ENCODE measurements around the gene KLF6.

KLF6 gene

GRCh38 chr10:3784510-3785250 is at the start of gene KLF6:
KLF6 (minus strand) TSS chr10:3785209; CDS start chr10:3785014, 195 bp downstream.
- DNase-seq (ENCODE audit: low spot score): peak; percentile 45

DNA sequence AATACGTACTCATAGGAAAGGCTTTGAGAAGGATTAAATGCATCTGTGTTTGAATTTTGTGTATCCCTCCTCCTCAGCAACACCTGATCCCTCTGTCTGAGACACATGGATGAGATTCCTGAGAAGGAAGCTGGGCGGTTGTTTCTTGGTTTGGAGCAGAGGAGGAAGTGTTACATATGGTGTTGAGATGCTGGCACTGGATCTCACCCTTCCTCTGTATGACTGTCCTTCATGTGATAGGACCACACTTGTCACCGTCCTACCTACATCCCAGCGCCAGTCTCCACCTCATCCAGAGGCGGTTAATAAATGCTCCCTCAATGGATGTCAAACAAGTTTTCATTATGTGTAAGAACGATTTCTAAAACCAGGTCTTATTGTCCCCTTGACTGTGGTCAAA is 49.4 kb upstream of the KLF6 start:
- no peak for DNase-seq (ENCODE audit: low spot score)

GRCh38 chr10:3833046-3833445 is 48.0 kb upstream of the KLF6 start:
- DNase-seq (ENCODE audit: low spot score): no peak

GRCh38 chr10:3832022-3832786 is 47.2 kb upstream of the KLF6 start:
- DNase-seq (ENCODE audit: low spot score): no peak

- no peak for DNase-seq (ENCODE audit: low spot score)
Observed at GRCh38 chr10:3831608-3832007, 46.6 kb upstream of the KLF6 start.

GRCh38 chr10:3830946-3831345 is 45.9 kb upstream of the KLF6 start:
- DNase-seq (ENCODE audit: low spot score): no peak

DNA sequence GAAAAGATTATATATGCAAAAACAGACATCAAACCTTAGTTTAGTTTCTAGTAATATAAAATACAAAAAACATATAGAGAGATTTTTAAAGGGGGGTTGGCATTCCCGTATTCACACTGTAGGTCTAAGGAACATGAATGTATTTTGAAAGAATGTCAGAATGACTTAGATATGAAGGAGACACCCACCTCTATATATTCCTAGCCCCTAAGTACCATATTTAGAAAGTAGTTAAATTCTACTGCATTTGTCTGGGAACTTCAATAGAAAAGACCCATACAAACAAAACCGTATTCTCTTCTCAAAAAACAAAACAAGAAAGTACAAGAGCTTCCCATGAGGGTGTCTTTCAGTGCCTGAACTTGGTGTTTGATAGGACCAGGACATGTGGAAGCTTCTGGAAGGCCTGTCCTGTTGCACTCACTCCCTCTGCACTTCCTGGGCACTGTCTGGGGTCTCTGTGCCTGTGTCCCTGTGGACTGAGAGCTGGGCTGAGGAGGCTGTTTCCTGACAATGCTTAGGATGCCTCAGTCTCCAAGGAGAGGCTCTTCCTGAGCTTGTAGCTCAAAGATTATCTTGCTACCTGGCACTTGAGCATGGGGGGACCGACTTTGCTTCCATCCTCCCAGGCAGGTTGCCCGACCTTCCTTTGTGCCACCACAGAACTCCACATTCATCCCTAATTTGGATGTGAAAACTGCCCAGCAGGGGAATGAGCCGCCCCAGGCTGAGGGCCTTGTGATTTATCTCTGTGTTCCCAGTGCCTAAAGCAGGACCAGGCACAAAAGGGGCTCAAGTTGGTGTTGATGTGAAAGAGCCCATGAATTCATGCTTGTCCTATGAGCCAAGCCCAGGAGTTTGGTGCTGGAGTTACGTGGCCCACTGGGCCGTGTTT is 44.4 kb upstream of the KLF6 start:
- DNase-seq (ENCODE audit: low spot score): no peak

DNA sequence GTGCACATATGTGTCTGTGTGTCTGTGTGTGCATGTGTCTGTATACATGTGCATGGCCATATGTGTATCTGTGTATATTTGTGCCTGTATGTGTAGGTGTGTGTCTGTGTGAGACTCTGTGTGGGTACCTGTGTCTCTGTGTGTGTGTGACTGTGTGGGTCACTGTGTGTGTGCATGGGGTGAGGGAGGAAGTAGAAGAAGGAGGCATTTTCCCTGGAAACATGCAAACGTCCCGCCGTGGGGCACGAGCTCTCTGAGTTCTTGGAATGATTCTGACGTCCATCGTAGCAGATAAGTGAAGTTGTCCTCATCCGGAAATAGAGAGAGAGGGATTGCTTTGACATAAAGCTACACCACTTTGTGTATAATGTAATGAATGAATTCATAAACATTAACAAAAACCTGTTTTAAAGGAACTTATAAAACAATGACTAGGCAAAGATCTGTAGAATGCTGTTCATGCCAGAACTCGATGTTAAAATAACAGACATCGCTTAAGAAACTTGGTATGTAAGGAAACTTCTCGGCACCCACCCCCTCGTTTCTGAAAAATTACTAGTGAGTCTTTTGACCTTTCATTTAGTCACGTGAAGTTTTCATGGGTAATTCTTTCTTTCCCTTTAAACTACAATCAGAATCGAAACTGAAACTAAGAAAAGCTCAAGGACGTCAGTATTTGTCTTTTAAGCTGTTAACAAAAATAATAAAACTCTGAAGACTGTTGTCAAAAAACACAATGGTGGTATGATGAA is 43.6 kb upstream of the KLF6 start:
- DNase-seq (ENCODE audit: low spot score): no peak

DNA sequence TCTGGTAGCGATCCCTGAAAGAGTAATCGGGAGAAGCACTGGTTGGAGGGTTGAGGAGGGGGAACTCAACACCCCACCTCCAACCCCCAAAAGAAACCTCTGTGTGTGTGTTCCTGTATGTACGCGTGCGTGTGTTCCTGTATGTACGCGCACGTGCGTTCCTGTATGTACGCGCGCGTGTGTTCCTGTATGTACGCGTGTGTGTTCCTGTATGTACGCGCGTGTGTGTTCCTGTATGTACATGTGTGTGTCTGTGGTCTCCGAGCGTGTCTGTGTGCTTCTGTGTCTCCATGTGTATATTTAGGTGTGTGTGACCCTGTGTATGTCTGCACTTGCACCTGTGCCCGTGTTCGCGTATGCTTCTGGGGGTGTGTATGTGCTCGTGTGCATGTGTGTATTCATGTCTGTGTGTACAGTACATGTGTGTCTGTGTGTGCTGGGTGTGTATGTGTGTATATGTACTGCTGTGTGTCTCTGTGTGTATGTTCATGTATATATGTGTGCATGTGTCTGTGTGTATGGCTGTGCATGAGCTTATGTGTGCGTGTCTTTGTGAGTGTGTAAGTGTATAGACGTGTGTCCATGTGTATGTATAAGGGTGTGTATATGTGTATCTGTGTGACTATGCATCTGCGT is 42.9 kb upstream of the KLF6 start:
- DNase-seq (ENCODE audit: low spot score): no peak

DNA sequence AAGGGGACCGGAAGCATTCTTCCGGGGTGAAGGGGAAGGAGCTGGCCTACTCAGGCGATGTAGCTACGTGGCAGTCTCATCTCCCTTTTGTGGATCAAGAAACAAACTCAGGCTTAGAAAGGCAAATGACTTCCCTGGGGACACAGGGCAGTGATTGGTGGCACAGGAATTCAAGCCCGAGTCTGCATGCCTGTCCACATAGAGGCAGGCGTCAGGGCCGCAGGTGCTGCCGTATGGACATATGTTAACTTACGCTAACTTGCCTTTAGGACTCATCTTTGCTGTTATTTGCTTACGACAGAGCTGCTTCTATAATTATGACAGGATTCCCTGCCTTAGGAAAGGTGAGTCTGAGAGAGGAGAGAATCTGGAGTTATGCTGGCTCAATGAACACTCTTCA is 42.3 kb upstream of the KLF6 start:
- no peak for DNase-seq (ENCODE audit: low spot score)

GRCh38 chr10:3825862-3826351 is 40.9 kb upstream of the KLF6 start:
- DNase-seq (ENCODE audit: low spot score): no peak

DNA sequence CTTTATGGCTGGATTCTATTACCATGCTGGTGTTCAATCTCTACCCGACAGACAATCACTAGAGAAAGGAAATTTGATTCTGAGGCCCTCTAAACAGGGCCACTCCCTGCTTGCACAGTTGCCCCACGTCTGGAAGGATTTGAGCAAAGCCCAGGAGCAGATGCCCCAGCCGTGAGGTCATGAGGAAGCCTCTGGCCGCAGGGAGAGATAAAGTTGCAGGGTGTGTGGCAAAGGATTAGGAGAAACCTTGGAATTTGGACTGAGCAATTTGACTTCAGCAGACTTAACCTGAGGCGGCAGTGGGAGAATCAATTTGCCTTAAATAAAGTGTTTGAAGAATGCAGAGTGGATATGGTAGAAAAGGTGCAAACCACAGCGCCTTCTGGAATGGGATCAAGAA is 40.2 kb upstream of the KLF6 start:
- DNase-seq (ENCODE audit: low spot score): no peak

DNA sequence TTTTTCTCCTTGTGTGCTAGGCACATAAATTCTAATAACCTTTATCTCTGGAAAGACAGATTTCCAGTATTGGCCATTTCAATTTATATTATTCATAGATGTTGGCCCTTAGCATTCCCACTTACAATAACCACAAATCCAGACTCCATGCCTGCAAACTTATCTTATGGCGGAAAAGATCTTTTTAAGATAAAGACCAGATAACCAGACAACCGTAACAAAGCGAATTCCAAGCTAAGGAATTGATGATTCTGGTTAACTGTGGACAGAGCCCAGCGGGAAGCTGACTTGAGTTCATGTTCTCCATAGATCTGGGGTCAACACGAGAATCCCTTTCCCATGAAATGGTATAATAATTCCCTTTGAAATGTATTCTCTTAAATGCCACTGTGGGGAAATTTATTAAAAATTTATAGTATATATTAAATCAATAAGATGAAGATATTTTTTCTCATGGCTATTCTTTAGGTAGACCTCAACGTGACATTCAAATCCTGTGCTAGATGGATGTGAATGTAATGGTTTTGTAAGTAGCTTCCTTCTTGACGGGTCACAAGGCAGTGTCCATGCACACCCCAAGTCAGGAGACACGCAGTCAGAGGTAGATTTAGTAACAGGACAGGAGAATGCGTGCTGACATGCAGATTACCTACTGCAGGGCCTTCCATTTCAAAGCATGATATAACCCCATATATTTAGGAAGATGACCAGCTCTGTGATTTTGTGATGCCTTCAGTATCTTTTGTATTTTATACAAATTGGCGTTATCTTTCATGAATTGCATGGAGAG is 37.7 kb upstream of the KLF6 start:
- no peak for DNase-seq (ENCODE audit: low spot score)

- DNase-seq (ENCODE audit: low spot score): no peak
Observed at GRCh38 chr10:3820255-3820654, 35.2 kb upstream of the KLF6 start.

DNA sequence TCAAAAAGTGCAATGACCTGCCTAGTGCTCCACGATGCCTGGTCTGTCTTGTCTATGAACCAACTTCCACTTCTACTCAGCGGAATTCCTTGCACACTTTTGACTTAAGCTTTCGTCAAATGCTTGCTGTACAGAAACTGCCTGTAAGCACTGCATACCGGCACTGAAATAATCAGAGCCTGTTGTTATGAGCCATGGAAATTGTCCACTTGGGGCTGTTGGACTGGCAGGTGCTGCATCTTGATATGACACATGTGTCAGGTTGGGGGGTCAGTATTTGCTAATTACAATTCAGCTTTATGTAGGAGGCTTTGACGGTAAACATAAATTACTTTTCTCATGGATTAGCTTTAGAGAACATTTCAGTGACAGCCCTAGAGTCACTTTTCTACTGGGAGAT is 32.0 kb upstream of the KLF6 start:
- DNase-seq (ENCODE audit: low spot score): no peak

DNA sequence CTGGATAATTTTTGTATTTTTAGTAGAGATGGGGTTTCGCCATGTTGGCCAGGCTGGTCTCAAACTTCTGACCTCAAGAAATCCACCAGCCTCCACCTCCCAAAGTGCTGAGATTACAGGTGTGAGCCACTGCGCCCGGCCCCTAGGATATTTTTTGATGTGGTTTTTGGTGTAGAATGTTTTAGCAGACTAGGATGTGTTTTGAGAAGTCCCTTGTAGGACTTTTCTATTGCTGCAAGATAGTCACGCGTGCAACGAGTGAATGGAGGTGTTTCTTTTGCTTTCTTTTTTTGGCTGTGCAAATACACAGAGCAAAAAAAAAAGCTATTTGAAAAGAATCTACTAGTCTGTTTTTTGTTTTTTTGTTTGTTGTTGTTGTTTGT is 29.8 kb upstream of the KLF6 start:
- no peak for DNase-seq (ENCODE audit: low spot score)

- no peak for DNase-seq (ENCODE audit: low spot score)
Observed at GRCh38 chr10:3813986-3814837, 29.2 kb upstream of the KLF6 start.

DNA sequence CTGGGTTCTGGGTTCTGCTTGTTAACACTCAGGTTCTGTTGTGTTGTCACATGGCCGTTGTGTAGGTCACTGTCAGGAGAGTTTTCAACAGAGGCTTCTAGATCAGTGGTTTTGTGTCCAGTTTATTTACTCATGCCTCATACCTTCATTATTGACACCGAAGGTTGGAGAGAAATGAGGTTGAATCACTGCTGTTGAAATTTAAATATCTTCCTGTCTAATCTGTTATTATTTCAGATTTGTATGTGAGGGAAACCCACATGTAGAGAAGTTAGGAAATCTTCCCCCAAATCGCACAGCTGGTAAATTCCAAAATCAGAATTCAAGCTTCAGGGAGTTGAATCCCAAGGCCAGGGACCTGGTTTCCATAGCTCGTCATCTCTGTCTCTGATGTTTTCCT is 28.3 kb upstream of the KLF6 start:
- no peak for DNase-seq (ENCODE audit: low spot score)

- no peak for DNase-seq (ENCODE audit: low spot score)
Observed at GRCh38 chr10:3812141-3812540, 27.1 kb upstream of the KLF6 start.

All from Ammon's horn (tissue), 1 donor.